Erythroblast (primary cell): ENCODE data around the gene GRIP1.

Experiments used
- GATA1 ChIP-seq: IDR thresholded peaks from 2 replicates; pipeline ENCODE4 v1.6.1; 2011; ENCODE audit warnings: low read depth, mild to moderate bottlenecking, control low read depth, low read length, moderate library complexity
- POLR2A ChIP-seq: IDR thresholded peaks from 2 replicates; pipeline ENCODE4 v1.6.1; 2011; ENCODE audit warnings: mild to moderate bottlenecking, low read length

- no peak for TF ChIP-seq POLR2A
- no peak for TF ChIP-seq GATA1
Observed at GRCh38 chr12:66596199-66596598, 82.7 kb downstream of the GRIP1 start.
